GM18519 (cell line): ENCODE results near the gene CRADD.

ENCODE experiments used
- ATAC-seq: cut with Tn5 transposase; IDR thresholded peaks from one replicate; pipeline ENCODE4 v1.9.1; 2021; ENCODE audit warnings: mild to moderate bottlenecking, moderate library complexity; ENCODE audit not compliant: unreplicated experiment, low FRiP score

The CRADD gene

DNA sequence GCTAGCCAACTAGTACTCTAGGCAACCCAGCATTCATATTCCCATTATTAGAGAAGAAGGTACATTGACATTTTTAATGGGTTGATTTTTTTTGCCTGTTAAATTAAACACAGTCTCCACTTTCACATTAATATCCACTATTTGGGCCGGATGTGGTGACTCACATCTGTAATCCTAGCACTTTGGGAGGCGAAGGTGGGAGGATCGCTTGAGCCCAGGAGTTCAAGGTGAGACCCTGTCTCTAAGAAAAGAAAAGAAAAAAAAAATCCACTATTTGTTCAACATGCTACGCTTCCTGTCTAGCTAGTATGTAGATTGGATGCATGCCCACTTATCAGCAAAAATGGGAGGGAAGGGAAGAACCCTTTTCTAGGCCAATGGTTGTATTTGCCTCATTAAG lies 7.1 kb upstream of the CRADD start:
- ATAC-seq, result no peak

DNA sequence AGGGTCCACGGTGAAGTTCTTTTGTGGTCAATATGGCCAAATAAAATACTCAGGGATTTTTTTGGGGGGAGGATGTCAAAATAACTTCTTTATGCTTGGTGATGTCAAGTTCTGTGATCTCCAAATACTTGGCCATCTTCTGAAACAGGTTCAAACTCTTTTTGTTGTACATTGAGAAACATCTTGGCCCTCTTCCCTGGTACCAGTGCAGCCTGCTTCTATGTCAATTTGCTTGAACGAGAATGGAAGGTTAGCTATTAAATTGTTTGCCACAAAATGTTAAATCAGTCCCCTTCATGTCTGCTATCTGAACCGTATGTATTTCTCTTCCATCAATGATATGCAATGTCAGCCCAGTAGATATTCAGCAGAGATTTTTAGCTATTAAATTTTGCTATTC lies 6.1 kb upstream of the CRADD start:
- ATAC-seq, result no peak

DNA sequence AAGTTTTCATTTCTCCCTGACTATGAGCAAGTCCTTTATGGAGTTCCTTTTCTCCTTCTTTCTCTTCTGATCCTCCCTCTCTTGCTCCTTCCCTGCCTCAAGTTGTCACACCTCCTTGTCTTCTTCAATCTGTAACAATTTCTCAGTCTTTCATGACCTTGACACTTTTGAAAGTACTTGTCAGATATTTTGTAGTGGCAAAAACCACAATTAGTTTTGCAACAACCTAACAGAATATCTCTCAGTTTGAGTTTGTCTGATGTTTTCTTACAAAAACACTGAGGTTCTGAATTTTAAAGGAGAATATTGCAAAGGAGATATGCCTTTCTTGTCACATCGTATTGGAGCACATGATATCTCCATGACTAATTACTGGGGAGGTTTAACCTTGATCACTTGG lies 4.1 kb upstream of the CRADD start:
- no peak for ATAC-seq

GRCh38 chr12:93674386-93674785 lies 2.8 kb upstream of the CRADD start:
- ATAC-seq, result no peak

DNA sequence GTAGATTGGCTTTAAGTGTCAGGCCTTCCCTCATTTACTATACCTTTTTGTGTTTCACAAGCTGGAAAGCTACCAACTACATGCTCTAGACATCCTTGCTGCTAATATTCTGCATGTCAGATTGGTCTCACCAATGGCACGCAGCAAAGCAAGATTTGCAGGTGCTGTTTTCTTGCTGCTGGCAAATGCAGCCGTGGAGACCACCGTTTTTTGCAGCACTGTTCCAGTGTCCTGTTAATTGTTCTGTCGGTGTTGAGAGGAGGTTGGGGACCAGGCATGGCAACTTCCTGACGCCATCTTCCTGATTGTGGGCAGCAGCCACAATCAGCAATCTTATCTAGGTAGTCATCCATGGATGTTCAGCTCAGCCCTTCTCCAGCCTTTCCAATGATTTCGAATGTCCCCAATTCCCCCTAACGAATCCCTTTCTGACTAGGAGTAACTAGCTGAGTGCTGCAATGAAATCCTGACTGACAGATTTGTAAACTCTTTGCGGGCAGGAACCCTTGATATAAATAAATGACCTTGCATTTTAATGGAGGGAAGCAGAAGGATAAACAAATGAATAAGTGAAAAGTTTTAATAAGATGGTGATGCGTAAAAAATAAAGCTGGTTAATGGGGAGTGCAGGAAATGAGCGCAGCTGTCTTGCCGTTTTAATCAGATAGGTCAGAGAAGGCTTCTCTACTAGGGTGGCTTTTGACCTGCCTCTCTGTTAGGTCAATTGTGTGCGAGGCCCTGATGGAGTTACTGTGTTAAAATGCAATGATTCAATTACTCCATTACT lies 574 bp upstream of the CRADD start:
- no peak for ATAC-seq

- no peak for ATAC-seq
Measured at GRCh38 chr12:93678779-93679178, 1.6 kb downstream of the CRADD start.

DNA sequence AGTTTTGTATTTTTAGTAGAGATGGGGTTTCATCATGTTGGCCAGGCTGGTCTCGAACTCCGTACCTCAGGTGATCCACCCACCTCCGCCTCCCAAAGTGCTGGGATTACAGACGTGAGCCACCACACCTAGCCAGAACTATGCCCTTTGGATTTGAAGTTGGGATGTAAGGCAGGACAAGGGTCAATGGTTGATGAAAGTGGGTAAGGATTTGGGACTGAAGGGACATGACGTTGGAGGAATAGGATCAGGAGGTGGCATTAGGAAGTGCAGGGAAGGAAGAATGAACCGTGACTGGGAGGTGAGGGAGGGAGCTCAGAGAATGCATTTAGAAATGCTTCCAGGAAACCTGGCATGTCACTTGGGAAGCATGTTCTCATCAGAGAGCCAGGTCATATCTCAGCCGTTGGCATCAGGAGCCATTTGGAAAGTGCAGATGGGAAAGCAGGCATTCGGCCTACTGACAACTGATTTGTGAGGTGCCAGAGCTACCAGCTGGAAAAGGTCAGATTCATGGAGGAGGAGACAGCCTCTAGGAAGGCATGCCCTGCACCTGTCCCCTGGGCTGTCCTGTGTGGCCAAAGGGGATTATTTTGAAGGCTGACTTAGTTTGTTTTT lies 2.2 kb downstream of the CRADD start:
- ATAC-seq, result no peak

GRCh38 chr12:93680006-93680405 lies 2.8 kb downstream of the CRADD start:
- ATAC-seq, result no peak

DNA sequence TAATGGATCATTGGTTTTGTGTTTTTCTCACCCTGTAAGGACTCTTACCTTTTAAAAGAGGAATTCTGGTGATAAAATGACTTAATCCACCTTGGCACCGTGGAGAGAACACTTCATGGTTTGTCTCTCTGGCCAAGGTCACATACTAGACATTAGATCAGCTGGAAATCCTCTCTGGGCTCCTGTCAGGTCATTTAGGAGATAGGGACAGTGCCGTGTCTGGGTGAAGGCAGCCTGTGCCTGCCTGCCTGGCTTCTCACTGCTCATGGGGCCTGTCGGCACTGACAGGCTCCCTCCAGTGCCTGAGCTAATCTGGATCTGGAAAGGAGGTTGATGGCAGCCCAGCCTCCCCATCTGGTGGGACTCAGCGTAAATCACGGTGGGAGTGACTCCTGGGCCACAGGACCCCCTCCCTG lies 5.7 kb downstream of the CRADD start:
- no peak for ATAC-seq

DNA sequence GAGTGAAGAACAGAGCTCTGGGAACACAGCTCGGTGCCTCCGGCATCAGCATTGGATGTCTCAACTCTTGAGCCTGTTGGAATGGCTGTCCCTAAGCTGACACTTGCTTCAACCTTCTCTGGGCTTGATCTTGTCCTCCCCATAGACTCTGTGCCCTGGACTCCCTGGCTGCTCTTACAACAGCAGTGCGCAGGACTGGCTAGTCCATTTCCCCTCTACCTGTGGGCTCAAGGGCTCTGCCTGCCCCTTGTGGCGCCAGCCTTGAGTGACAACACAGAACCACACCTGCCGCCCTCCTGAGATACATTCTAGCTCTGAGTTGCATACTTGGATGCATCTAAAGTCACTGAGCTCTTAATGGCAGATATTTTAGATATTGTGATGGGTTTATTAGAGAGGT lies 6.2 kb downstream of the CRADD start:
- ATAC-seq, result no peak

GRCh38 chr12:93684716-93685115 lies 7.5 kb downstream of the CRADD start:
- ATAC-seq, result no peak

- no peak for ATAC-seq
Measured at GRCh38 chr12:93686572-93687356, 9.6 kb downstream of the CRADD start.

DNA sequence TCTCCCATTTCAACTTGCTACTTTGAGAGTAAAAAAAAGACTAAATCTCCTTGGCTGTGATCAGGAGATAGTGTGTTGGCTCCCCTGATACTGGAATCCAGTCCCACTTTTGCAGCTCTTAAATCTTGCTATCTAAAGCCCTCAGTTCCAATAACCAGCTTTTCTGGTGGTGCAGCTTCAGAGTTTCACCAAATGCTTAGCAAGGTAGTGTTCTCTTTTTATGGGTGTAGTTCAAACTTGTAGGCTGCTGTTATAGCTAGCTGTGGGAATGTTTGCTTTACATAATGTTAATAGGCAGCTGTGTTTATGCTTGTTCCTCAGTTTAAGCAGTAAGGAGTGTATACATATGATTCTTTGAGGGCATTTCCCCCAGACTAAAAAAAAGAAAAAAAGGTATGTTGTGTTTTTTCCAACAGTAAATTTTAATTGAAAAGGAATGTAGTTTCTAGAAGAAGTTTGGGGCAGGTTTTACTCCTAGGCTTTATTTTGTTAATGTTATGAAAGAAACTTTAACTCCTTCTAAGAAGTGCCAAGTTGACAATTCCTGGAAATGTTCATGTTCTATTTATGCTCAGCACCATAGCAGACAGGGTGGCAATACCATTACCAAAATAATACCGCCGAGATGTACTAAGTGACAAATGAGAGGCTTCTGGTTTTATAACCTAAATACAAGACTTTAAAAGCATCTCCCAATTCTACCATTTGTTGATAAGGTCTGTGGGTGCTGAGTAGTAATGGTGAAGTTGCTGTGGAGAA lies 12.1 kb downstream of the CRADD start:
- ATAC-seq, result no peak

DNA sequence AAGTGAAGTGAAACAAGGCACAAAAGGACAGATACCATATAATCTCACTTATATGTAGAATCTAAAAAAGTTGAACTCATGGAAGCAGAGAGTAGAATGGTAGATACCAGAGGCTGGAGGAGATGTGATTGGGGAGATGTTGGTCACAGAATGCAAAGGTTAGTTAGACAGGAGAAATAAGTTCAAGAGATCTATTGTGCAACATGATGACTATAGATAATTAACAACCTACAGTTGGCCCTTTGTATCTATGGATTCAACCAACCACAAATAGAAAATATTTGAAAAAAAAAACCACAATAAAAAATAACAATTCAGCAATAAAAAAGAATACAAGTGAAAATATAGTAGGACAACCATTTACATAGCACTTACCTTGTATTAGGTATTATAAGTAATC lies 19.3 kb downstream of the CRADD start:
- ATAC-seq, result no peak

- no peak for ATAC-seq
Measured at GRCh38 chr12:93698307-93699092, 21.3 kb downstream of the CRADD start.

DNA sequence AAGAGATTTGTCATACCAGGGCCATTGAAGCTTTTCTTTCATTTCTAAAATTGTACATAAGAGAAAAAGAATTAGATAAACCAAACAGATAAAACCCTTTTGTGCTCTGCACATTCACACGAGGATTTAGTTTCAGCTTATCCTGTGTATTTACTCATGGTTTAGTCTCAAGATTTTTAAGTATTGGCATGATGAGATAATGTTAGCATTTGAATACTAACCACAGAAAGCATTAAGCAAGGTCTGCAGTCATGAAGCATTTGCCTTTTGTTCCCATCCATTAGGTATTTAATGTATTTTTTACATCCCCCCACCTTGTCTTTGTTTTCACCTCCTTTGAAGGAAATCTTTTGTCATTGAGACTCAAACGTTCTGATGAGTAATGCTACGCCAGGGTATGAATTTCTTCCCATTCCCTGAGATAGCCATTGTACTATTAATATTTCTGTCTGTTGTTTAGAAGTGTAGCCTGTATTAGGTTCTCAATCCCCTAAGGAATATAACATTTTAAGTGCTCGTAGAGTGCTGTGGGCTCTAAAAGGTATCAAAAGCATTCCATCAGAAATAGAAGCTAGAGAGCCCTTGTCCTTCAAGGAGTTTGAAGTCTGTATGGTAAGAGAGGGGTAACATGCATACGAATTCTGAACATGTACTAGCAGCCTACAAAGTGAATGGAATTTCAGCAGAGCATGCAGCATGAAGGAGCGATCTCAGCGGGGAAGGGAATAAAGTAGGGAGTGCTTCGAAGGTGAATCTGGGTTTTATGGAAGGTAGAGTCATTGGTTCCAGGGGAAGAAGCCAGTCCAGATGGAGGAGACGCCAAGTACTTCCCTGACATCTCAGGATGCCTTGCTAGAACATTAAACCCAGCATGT lies 22.3 kb downstream of the CRADD start:
- ATAC-seq, result no peak

DNA sequence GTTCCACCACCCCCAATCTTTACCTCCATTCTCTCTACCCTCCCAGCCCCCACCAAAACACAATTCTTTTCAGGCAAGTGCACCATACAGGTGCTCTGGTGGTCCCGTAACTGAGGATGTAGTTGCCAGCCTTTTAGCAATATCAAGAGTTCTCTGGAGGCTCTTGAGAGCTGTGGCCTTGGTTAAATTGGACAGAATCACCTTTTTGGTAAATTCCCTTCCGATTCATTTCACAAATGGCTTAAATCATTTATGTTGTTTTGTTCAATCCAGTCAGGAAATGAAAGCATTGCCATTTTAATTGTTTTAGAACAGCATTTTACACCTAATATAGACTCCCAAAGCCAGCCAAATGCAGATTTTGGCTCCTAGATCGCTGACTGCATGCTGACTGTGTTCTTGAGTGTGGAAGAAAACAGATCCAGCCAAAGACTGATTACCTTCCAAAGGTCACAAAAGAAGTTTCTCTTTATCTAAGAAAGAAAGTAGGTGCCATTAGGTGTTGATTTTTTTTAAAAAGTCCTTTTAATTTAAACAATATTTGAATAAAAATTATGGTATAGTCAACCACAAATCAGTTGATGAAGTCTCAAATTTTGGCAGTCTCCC lies 25.6 kb downstream of the CRADD start:
- no peak for ATAC-seq

DNA sequence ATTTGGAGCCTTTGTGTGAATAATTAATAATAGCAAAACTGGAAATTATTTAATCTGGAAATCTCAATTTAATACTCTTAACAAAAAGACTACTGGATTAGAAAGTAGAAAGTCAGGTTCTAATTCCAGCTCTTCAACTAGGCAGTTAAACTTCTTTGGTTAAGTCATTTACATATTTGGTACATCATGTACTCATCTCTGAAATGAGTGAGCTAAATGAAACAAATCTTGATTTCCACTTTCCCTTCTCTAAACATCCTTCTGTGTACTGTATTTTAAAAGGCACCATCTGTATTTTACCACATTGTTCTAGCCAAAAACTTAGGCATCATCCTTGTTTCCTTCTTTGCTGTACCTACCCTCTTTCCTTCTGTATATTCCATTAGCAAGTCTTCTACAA lies 26.9 kb downstream of the CRADD start:
- peak; percentile 49 for ATAC-seq

DNA sequence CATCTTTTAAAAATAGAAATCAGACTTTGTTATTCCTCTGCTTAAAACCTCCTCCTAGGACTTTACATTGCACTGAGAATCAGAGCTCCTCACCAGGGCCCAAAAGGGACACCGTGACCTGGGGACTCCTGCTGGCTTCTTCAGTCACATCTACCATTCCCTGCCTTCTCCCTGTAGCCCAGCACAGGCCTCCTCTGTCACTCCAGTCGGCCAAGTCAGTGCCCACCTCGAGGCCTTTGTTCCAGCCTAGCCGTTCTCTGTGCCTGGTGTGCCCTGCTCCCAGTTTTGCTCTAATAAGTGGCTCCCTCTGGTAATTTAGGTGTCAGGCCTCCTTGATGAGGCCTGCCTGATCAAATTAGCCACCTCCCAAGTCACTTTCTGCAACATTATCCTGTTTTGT lies 27.4 kb downstream of the CRADD start:
- no peak for ATAC-seq
